Endodermal cell (in vitro differentiated cells): ENCODE data around the gene IFNK. TPM values are rescaled to one million over a fixed set of nuclear protein-coding genes. Genes with fewer than 3 reads are reported as not detected.

Source experiments
- DNase-seq: peaks from one replicate; pipeline ENCODE4 v3.0.0-alpha.2; 2017
- H3K27ac ChIP-seq: 2 replicates; pipeline ENCODE4 v1.5.1; 2013; ENCODE audit warnings: mild to moderate bottlenecking, low read depth, low read length, moderate library complexity
- H3K27me3 ChIP-seq: 2 replicates; pipeline ENCODE4 v1.6.1; 2013; ENCODE audit warnings: mild to moderate bottlenecking, low read length, moderate library complexity; ENCODE audit not compliant: insufficient read depth, control insufficient read depth, poor library complexity, severe bottlenecking
- H3K36me3 ChIP-seq: 2 replicates; pipeline ENCODE4 v1.7.0; 2013; ENCODE audit warnings: mild to moderate bottlenecking, low read length, moderate library complexity; ENCODE audit not compliant: control insufficient read depth, insufficient read depth
- H3K4me1 ChIP-seq: one replicate; pipeline ENCODE4 v1.7.0; 2013; ENCODE audit warnings: low read length; ENCODE audit not compliant: control insufficient read depth, insufficient read depth
- H3K4me3 ChIP-seq: 2 replicates; pipeline ENCODE4 v1.5.1; 2013; ENCODE audit warnings: mild to moderate bottlenecking, low read length, moderate library complexity
- H3K9ac ChIP-seq: 2 replicates; pipeline ENCODE4 v1.6.1; 2013; ENCODE audit warnings: mild to moderate bottlenecking, low read length, moderate library complexity; ENCODE audit not compliant: poor library complexity, severe bottlenecking; ENCODE audit errors: extremely low read depth
- H3K9me3 ChIP-seq: 2 replicates; pipeline ENCODE4 v1.6.1; 2013; ENCODE audit warnings: mild to moderate bottlenecking, low read length, moderate library complexity; ENCODE audit not compliant: control insufficient read depth
- H3K27ac Mint-ChIP-seq: 2 replicates; pipeline ENCODE4 v1.8.0; 2020; ENCODE audit warnings: mixed read lengths
- H3K27me3 Mint-ChIP-seq: 2 replicates; pipeline ENCODE4 v1.8.0; 2021; ENCODE audit warnings: mild to moderate bottlenecking, mixed read lengths; ENCODE audit not compliant: insufficient read depth
- H3K36me3 Mint-ChIP-seq: 2 replicates; pipeline ENCODE4 v1.8.0; 2020; ENCODE audit warnings: low read depth, mixed read lengths
- H3K4me1 Mint-ChIP-seq: 2 replicates; pipeline ENCODE4 v1.8.0; 2020; ENCODE audit warnings: mixed read lengths
- H3K4me3 Mint-ChIP-seq: 2 replicates; pipeline ENCODE4 v1.8.0; 2020; ENCODE audit warnings: mild to moderate bottlenecking, moderate library complexity, mixed read lengths
- H3K9me3 Mint-ChIP-seq: 2 replicates; pipeline ENCODE4 v1.8.0; 2020; ENCODE audit warnings: mild to moderate bottlenecking, mixed read lengths
- CTCF ChIP-seq: fragments of 200-600 bp; sonication (generic); conservative IDR thresholded peaks from 2 replicates; pipeline ENCODE4 v1.5.0; 2021; ENCODE audit warnings: antibody characterized with exemption, mild to moderate bottlenecking
- WGBS, 2 experiments: methylation state at CpG; one replicate each; pipeline versions ENCODE4 v1.1.5 to v1.1.7; 2013; ENCODE audit warnings: missing lambda C conversion rate in 2 of 2, mixed read lengths in 1 of 2; ENCODE audit not compliant: insufficient coverage in 1 of 2, insufficient read length in 1 of 2; 5-methylcytosine and 5-hydroxymethylcytosine counted together
- total RNA-seq, 2 donors: library from RNA; stranded (reverse); fragmentation: NEBNext Ultra II Directional in 1 of 2; extraction: Animal tissue kit (Norgen Biotek cat#: 25700) in 1 of 2; gene quantifications; 2 replicates in 1 of 2; 3 replicates in 1 of 2; pipeline ENCODE4 v1.2.1, GENCODE V29; 2021

IFNK gene
- total RNA-seq, 2 donors from 2014 or later: not detected

DNA sequence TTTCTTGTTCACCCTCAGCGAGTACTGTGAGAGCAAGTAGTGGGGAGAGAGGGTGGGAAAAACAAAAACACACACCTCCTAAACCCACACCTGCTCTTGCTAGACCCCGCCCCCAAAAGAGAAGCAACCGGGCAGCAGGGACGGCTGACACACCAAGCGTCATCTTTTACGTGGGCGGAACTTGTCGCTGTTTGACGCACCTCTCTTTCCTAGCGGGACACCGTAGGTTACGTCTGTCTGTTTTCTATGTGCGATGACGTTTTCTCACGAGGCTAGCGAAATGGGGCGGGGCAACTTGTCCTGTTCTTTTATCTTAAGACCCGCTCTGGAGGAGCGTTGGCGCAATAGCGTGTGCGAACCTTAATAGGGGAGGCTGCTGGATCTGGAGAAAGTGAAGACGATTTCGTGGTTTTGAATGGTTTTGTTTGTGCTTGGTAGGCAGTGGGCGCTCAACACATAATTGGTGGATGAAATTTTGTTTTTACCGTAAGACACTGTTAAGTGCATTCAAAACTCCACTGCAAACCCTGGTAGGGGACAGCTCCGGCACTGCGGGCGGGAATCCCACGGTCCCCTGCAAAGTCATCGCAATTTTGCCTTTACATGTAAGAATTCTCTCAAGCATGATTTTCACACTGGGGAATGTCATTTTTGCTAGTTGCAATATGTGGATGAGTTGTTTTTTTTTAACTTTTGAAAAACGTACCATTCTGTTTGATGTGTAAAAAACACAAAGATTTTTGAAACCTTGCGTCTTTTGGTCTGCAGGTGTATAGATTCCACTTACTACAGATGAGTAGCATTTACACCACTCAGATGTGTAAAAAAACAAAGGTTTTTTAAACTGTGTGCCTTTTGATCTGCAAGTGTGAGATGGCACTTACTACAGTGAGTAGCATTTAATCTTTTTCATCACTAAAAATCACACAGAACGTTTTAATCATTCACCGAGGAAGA lies 49.8 kb downstream of the IFNK start:
- TF ChIP-seq CTCF: no peak

More for the DNA sequence above, 49.8 kb downstream of the IFNK start:
- Histone ChIP-seq H3K27me3 (no peaks in the 10 kb centered on the region), H3K4me3 (peak overlapping the region; percentile 96), H3K9ac (peak overlapping the region; percentile 59), H3K36me3 (no peaks in the 10 kb centered on the region), H3K27ac (peak overlapping the region; percentile 92), H3K9me3 (peaks cover 7% of the 10 kb centered on the region), H3K4me1 (no peaks in the 10 kb centered on the region)
- Mint-ChIP-seq H3K36me3 (no peaks in the 10 kb centered on the region), H3K27ac (peak overlapping the region; percentile 99), H3K9me3 (peaks cover 13% of the 10 kb centered on the region), H3K4me1 (peaks cover 15% of the 10 kb centered on the region), H3K4me3 (peak overlapping the region; percentile 88), H3K27me3 (peaks cover 5% of the 10 kb centered on the region)
- WGBS, 2 experiments: 8 to 15% methylated on average over 17 to 34 of the region's 35 CpGs
- DNase-seq: peak; percentile 97

Other genes with a start within 250 kb of the IFNK start
- gene EQTN, start 227.1 kb upstream of the IFNK start, total RNA-seq: not detected
- gene MOB3B, start 5.5 kb downstream of the IFNK start, total RNA-seq: 1 to 10 TPM; 5.6 to 6.2 TPM
- 10 to 100 TPM; 19.4 to 26.4 TPM for gene C9orf72, start 49.2 kb downstream of the IFNK start, total RNA-seq